ENCODE measurements around the gene SLC26A9.
"Not testable (repeated sequence)": the region's sequence is repeated elsewhere in the genome, so short reads cannot be mapped to it uniquely, and the experiment has no call there.

Gene SLC26A9

GRCh38 chr1:205873148-205873547, 70.1 kb downstream of the SLC26A9 start:
- not testable (repeated sequence) for H3K27ac ChIP-seq (ENCODE audit: low read length); H3K4me1 ChIP-seq (ENCODE audit: control insufficient read depth in 1 of 2, insufficient read depth in 2 of 2, low read length in 2 of 2); H3K27me3 ChIP-seq (ENCODE audit: low read depth, low read length); H3K36me3 ChIP-seq (ENCODE audit: control insufficient read depth in 1 of 2, insufficient read depth in 2 of 2, low read length in 2 of 2); H3K9me3 ChIP-seq (ENCODE audit: control insufficient read depth in 1 of 2, low read length in 2 of 2); H3K4me3 ChIP-seq (ENCODE audit: low read depth in 1 of 2, low read length in 2 of 2)

- Histone ChIP-seq H3K4me3 (ENCODE audit: low read depth in 1 of 2, low read length in 2 of 2) (no peak overlapping the region), H3K27me3 (ENCODE audit: low read depth, low read length) (no peaks in the 10 kb centered on the region), H3K27ac (ENCODE audit: low read length) (no peak overlapping the region), H3K9me3 (ENCODE audit: control insufficient read depth in 1 of 2, low read length in 2 of 2) (peaks cover 0 to 6% of the 10 kb centered on the region in 2 donors), H3K4me1 (ENCODE audit: control insufficient read depth in 1 of 2, insufficient read depth in 2 of 2, low read length in 2 of 2) (no peaks in the 10 kb centered on the region), H3K36me3 (ENCODE audit: control insufficient read depth in 1 of 2, insufficient read depth in 2 of 2, low read length in 2 of 2) (no peaks in the 10 kb centered on the region)
These were observed 73.0 kb downstream of the SLC26A9 start for GRCh38 chr1:205870236-205870635.

All from muscle layer of duodenum (tissue), 2 donors.